ENCODE data around the gene TEDC2.
"Not testable (repeated sequence)": the region's sequence is repeated elsewhere in the genome, so short reads cannot be mapped to it uniquely, and the experiment has no call there.

TEDC2 gene

GRCh38 chr16:2459647-2460390 lies at the start of gene TEDC2:
Gene TEDC2, plus strand, starts transcription at chr16:2460109. Its CDS starts 36 bp downstream, at chr16:2460145.
- DNase-seq (ENCODE audit: low spot score), result peak; percentile 92

- no peak for DNase-seq (ENCODE audit: low spot score)
Observed at GRCh38 chr16:2415085-2415484, 44.8 kb upstream of the TEDC2 start.

GRCh38 chr16:2420035-2420434 lies 39.9 kb upstream of the TEDC2 start:
- DNase-seq (ENCODE audit: low spot score), result no peak

- DNase-seq (ENCODE audit: low spot score), result no peak
Observed at GRCh38 chr16:2422123-2422867, 37.6 kb upstream of the TEDC2 start.

GRCh38 chr16:2424061-2425007 lies 35.6 kb upstream of the TEDC2 start:
- DNase-seq (ENCODE audit: low spot score), result no peak

GRCh38 chr16:2425008-2425518 lies 34.8 kb upstream of the TEDC2 start:
- DNase-seq (ENCODE audit: low spot score), result no peak

- no peak for DNase-seq (ENCODE audit: low spot score)
Observed at GRCh38 chr16:2425825-2426430, 34.0 kb upstream of the TEDC2 start.

- no peak for DNase-seq (ENCODE audit: low spot score)
Observed at GRCh38 chr16:2426941-2427361, 33.0 kb upstream of the TEDC2 start.

- DNase-seq (ENCODE audit: low spot score), result no peak
Observed at GRCh38 chr16:2427526-2427925, 32.4 kb upstream of the TEDC2 start.

- DNase-seq (ENCODE audit: low spot score), result peak; percentile 48
Observed at GRCh38 chr16:2428051-2428783, 31.7 kb upstream of the TEDC2 start.

GRCh38 chr16:2428784-2429033 lies 31.2 kb upstream of the TEDC2 start:
- DNase-seq (ENCODE audit: low spot score), result no peak

GRCh38 chr16:2429034-2429770 lies 30.7 kb upstream of the TEDC2 start, which contains the start of gene CCNF:
Gene CCNF, plus strand, starts transcription at chr16:2429447. Its CDS starts 35 bp downstream, at chr16:2429482.
- peak; percentile 91 for DNase-seq (ENCODE audit: low spot score)

GRCh38 chr16:2429771-2430663 lies 29.9 kb upstream of the TEDC2 start:
- DNase-seq (ENCODE audit: low spot score), result no peak

- no peak for DNase-seq (ENCODE audit: low spot score)
Observed at GRCh38 chr16:2432286-2432685, 27.6 kb upstream of the TEDC2 start.

GRCh38 chr16:2432801-2433505 lies 27.0 kb upstream of the TEDC2 start:
- DNase-seq (ENCODE audit: low spot score), result no peak

- not testable (repeated sequence) for DNase-seq (ENCODE audit: low spot score)
Observed at GRCh38 chr16:2435236-2435635, 24.7 kb upstream of the TEDC2 start.

- DNase-seq (ENCODE audit: low spot score), result no peak
Observed at GRCh38 chr16:2436110-2436509, 23.8 kb upstream of the TEDC2 start.

- no peak for DNase-seq (ENCODE audit: low spot score)
Observed at GRCh38 chr16:2437032-2437790, 22.7 kb upstream of the TEDC2 start.

Measured in hematopoietic multipotent progenitor cell treated with erythropoietin and hydrocortisone succinate and interleukin-3 and kit ligand, for 17 days (in vitro differentiated cells).